GM12878 (cell line): Measurements from ENCODE around the gene TPBGL. TPM values are rescaled to one million over a fixed set of nuclear protein-coding genes. Genes with fewer than 3 reads are reported as not detected.

ENCODE experiments used
- ATAC-seq: fragments of 200-7000 bp; cut with Tn5 transposase; 3 replicates; pipeline ENCODE4 v1.9.1; 2020; ENCODE audit warnings: mild to moderate bottlenecking, moderate library complexity
- BruUV-seq: library from RNA; stranded (reverse); fragments of 400-500 nt; replicated peaks from 2 replicates; lab custom pipeline; 2021; lab: Mats Ljungman, UMichigan
- CTCF ChIA-PET: fragments of 300-600 bp; sonication (Branson Sonifier 250); formaldehyde crosslinking; extraction: SDS; loops from one replicate; lab custom pipeline; 2021; ENCODE audit warnings: inconsistent platforms; lab: Yijun Ruan, JAX
- POLR2A ChIA-PET: fragments of 350-600 bp; formaldehyde crosslinking; extraction: SDS; loops from one replicate; lab custom pipeline; 2021; ENCODE audit warnings: inconsistent platforms; lab: Charles Lee
- RAD21 ChIA-PET: fragments of 300-600 bp; sonication (Branson Sonifier 250); formaldehyde crosslinking; loops from one replicate; lab custom pipeline; 2023; ENCODE audit warnings: antibody characterized with exemption; ENCODE audit not compliant: unreplicated experiment; lab: Charles Lee
- SMC1A ChIA-PET: fragments of 300-600 bp; sonication (Branson Sonifier 250); formaldehyde crosslinking; loops from one replicate; lab custom pipeline; 2023; ENCODE audit not compliant: unreplicated experiment, uncharacterized antibody; lab: Charles Lee
- DNase-seq: peaks from one replicate; pipeline ENCODE4 v3.0.0-alpha.2; 2011; ENCODE audit warnings: low read depth, low spot score
- FAIRE-seq: peaks from 3 replicates; lab custom pipeline; 2011; peaks lifted over from hg19 to GRCh38; lab: Jason Lieb, UNC
- H2AFZ ChIP-seq: 2 replicates; pipeline ENCODE4 v1.6.0; 2011; ENCODE audit warnings: low read depth, low read length, control low read depth; ENCODE audit not compliant: control insufficient read depth
- H3K27ac ChIP-seq: 2 replicates; pipeline ENCODE4 v1.5.1; 2011; ENCODE audit warnings: control low read depth; ENCODE audit not compliant: control insufficient read depth, insufficient read depth
- H3K27me3 ChIP-seq, 2 experiments: replicated peaks in 1 of 2; 2 replicates each; pipeline versions ENCODE4 v1.6.0 to v1.6.1; 2011; ENCODE audit warnings: low read length in 1 of 2; ENCODE audit not compliant: control insufficient read depth in 2 of 2, insufficient read depth in 2 of 2
- H3K36me3 ChIP-seq, 2 experiments: 2 replicates each; pipeline ENCODE4 v1.5.1; 2011; ENCODE audit warnings: low read length in 1 of 2; ENCODE audit not compliant: control insufficient read depth in 2 of 2, insufficient read depth in 2 of 2
- H3K4me1 ChIP-seq: 2 replicates; pipeline ENCODE4 v1.6.1; 2011; ENCODE audit warnings: mild to moderate bottlenecking, low read length, moderate library complexity, mixed read lengths; ENCODE audit not compliant: control insufficient read depth, insufficient read depth
- H3K4me2 ChIP-seq: 2 replicates; pipeline ENCODE4 v1.6.0; 2011; ENCODE audit warnings: control low read depth; ENCODE audit not compliant: control insufficient read depth, insufficient read depth
- H3K4me3 ChIP-seq: fragments of 200-600 bp; sonication (generic); 2 replicates; pipeline ENCODE4 v1.5.1; 2016
- H3K79me2 ChIP-seq: 2 replicates; pipeline ENCODE4 v1.6.0; 2011; ENCODE audit warnings: low read length; ENCODE audit not compliant: control insufficient read depth, insufficient read depth
- H3K9ac ChIP-seq: 2 replicates; pipeline ENCODE4 v1.8.0; 2011; ENCODE audit warnings: low read length, control low read depth, mixed read lengths; ENCODE audit not compliant: control insufficient read depth, insufficient read depth
- H3K9me3 ChIP-seq: replicated peaks from 3 replicates; pipeline ENCODE4 v1.5.1; 2011; ENCODE audit warnings: mild to moderate bottlenecking, low read length; ENCODE audit not compliant: control insufficient read depth, insufficient read depth
- H4K20me1 ChIP-seq: 2 replicates; pipeline ENCODE4 v1.6.0; 2011; ENCODE audit not compliant: control insufficient read depth, insufficient read depth
- BMI1 ChIP-seq: fragments of 450-650 bp; IDR thresholded peaks from 2 replicates; pipeline ENCODE4 v1.6.1; 2016; ENCODE audit warnings: mild to moderate bottlenecking, moderate library complexity, borderline replicate concordance
- CBX3 ChIP-seq: fragments of 200-600 bp; sonication (generic); IDR thresholded peaks from 2 replicates; pipeline ENCODE4 v1.6.1; 2016; ENCODE audit warnings: low read depth, borderline replicate concordance
- CHD1 ChIP-seq: IDR thresholded peaks from 2 replicates; pipeline ENCODE4 v1.6.1; 2012; ENCODE audit warnings: low read depth, low read length, improper control_type of control experiment
- ESRRA ChIP-seq: IDR thresholded peaks from 2 replicates; pipeline ENCODE4 v1.6.1; 2012; ENCODE audit warnings: mild to moderate bottlenecking, low read length, improper control_type of control experiment
- IKZF1 ChIP-seq: fragments of 450-650 bp; conservative IDR thresholded peaks from 2 replicates; pipeline ENCODE4 v1.6.1; 2017; ENCODE audit warnings: antibody characterized with exemption, mild to moderate bottlenecking
- IRF3 ChIP-seq: fragments of 450-650 bp; IDR thresholded peaks from 2 replicates; pipeline ENCODE4 v1.6.1; 2014; ENCODE audit warnings: mild to moderate bottlenecking
- IRF5 ChIP-seq: fragments of 450-650 bp; IDR thresholded peaks from 2 replicates; pipeline ENCODE4 v1.6.1; 2017; ENCODE audit warnings: borderline replicate concordance
- NR2F1 ChIP-seq: fragments of 450-650 bp; conservative IDR thresholded peaks from 2 replicates; pipeline ENCODE4 v1.6.1; 2017; ENCODE audit warnings: mild to moderate bottlenecking
- NRF1 ChIP-seq: conservative IDR thresholded peaks from 2 replicates; pipeline ENCODE4 v1.6.1; 2011; ENCODE audit warnings: mild to moderate bottlenecking, low read depth, low read length, improper control_type of control experiment
- PAX5 ChIP-seq: IDR thresholded peaks from 2 replicates; pipeline ENCODE4 v1.6.1; 2011; ENCODE audit warnings: low read depth, low read length, borderline replicate concordance
- RBBP5 ChIP-seq: fragments of 200-600 bp; sonication (generic); conservative IDR thresholded peaks from 2 replicates; pipeline ENCODE4 v1.6.1; 2016
- SREBF1 ChIP-seq: IDR thresholded peaks from 2 replicates; pipeline ENCODE4 v1.6.1; 2012; ENCODE audit warnings: mild to moderate bottlenecking, low read length
- STAT3 ChIP-seq: IDR thresholded peaks from 2 replicates; pipeline ENCODE4 v1.6.1; 2011; ENCODE audit warnings: low read depth, low read length, improper control_type of control experiment
- WGBS: methylation state at CpG from one replicate; pipeline ENCODE4 v1.1.6; 2016; ENCODE audit warnings: low lambda C conversion rate; ENCODE audit not compliant: insufficient replicate concordance, insufficient coverage; ENCODE audit errors: missing lambda C conversion rate; 5-methylcytosine and 5-hydroxymethylcytosine counted together
- in situ Hi-C: fragments of 300-500 bp; cut with MboI; formaldehyde crosslinking; loops from 9 replicates; pipeline ENCODE4 v1.14.3; 2018; ENCODE audit warnings: mixed read lengths
- intact Hi-C: fragments of 100-400 bp; cut with micrococcal nuclease; formaldehyde crosslinking; loops from one replicate; pipeline ENCODE4 v1.14.2; 2022; ENCODE audit not compliant: unreplicated experiment
- polyA plus RNA-seq, 11 experiments: library from polyadenylated mRNA; depleted of rRNA in 4 of 11; unstranded in 6 of 11; stranded (reverse) in 5 of 11; fragments of >200 nt; fragmentation: Nextera tagmentation in 4 of 11; fragmentation: Illumina TruSeq in 1 of 11; extraction: Ambion mirVana in 4 of 11; extraction: Trizol in 1 of 11; gene quantifications; 1 replicate in 1 of 11; 2 replicates in 10 of 11; pipeline versions ENCODE4 v1.2.1 to v1.2.3, GENCODE V29; 2011 to 2016; ENCODE audit warnings: inconsistent platforms in 2 of 11, missing spikeins in 2 of 11, low read depth in 1 of 11
- total RNA-seq, 4 experiments: library from RNA; depleted of rRNA in 3 of 4; stranded (reverse); fragments of >200 nt in 3 of 4; fragmentation: Illumina TruSeq in 1 of 4; extraction: Trizol in 1 of 4; gene quantifications; 2 replicates each; pipeline versions ENCODE4 v1.2.1 to v1.2.3, GENCODE V29; 2013 to 2021

Gene TPBGL
- total and polyA plus RNA-seq, 10 of the 15 experiments (the other 5 are each of a cell fraction or from before 2014, with no cell fraction given), result not detected

GRCh38 chr11:75203641-75204011, 36.9 kb upstream of the TPBGL start:
- H3K79me2 ChIP-seq, result no peaks in the 10 kb centered on the region
- RAD21 ChIA-PET, result interaction anchor here (2.2 to 8.9 kb wide), 4 partner anchors 61 to 274 kb away, joined by 5 to 132 read pairs (median 47); no protein-coding TSS in a partner anchor
- intact Hi-C loops (no loop called here), in situ Hi-C loops (loop anchor here (5.0 kb wide), 2 partner anchors 56 to 181 kb away; no protein-coding TSS in a partner anchor)
- H3K9ac ChIP-seq, result no peak overlapping the region
- no peak overlapping the region for H3K4me3 ChIP-seq
- CTCF ChIA-PET, result interaction anchor here (0.8 to 10.2 kb wide), 10 partner anchors 14 to 501 kb away, joined by 3 to 232 read pairs (median 4); no protein-coding TSS in a partner anchor
- DNase-seq (no peak), FAIRE-seq (no peak)
- H3K27ac ChIP-seq, result no peak overlapping the region
- SMC1A ChIA-PET, result interaction anchor here (1.0 to 8.3 kb wide), 5 partner anchors 16 to 263 kb away, joined by 3 to 111 read pairs (median 4); no protein-coding TSS in a partner anchor
- no peaks in the 10 kb centered on the region for H3K4me1 ChIP-seq
- BruUV-seq, result no TSS peak
- POLR2A ChIA-PET, result no interaction called here
- WGBS, result 28% methylated on average over 2 of the region's 2 CpGs
- no peak overlapping the region for H3K4me2 ChIP-seq
- no peaks in the 10 kb centered on the region for H3K9me3 ChIP-seq
- no peak for TF ChIP-seq RBBP5
- TF ChIP-seq NR2F1, result no peak
- TF ChIP-seq BMI1, result no peak
- TF ChIP-seq CBX3, result no peak
- TF ChIP-seq, all 136 proteins: peak for 0
- ATAC-seq, result no peak
- Histone ChIP-seq H3K27me3 (peaks cover 0 to 4% of the 10 kb centered on the region in 2 experiments; a peak in 1 of 4 replicates), H3K36me3 (no peaks in the 10 kb centered on the region), H2AFZ (no peak overlapping the region), H4K20me1 (no peaks in the 10 kb centered on the region)

GRCh38 chr11:75204012-75204674, 36.4 kb upstream of the TPBGL start:
- H3K4me2 ChIP-seq, result no peak overlapping the region
- intact Hi-C loops, result no loop called here
- H3K4me1 ChIP-seq, result no peaks in the 10 kb centered on the region
- H2AFZ ChIP-seq, result no peak overlapping the region
- FAIRE-seq, result no peak
- BruUV-seq, result no TSS peak
- POLR2A ChIA-PET, result no interaction called here
- ATAC-seq, result no peak
- no peaks in the 10 kb centered on the region for H3K9me3 ChIP-seq
- CTCF ChIA-PET, result interaction anchor here (0.8 to 10.2 kb wide), 35 partner anchors 9 to 296 kb away, joined by 3 to 232 read pairs (median 5); no protein-coding TSS in a partner anchor
- TF ChIP-seq IRF3 (no peak), CHD1 (no peak), NRF1 (no peak), ESRRA (no peak), IRF5 (no peak), IKZF1 (no peak), STAT3 (no peak), SREBF1 (no peak), PAX5 (no peak)
- TF ChIP-seq, all 136 proteins: peak for 0
- in situ Hi-C loops, result loop anchor here (5.0 kb wide), 2 partner anchors 57 to 182 kb away; no protein-coding TSS in a partner anchor
- H3K27ac ChIP-seq, result no peak overlapping the region
- H3K9ac ChIP-seq, result no peak overlapping the region
- H3K79me2 ChIP-seq, result no peaks in the 10 kb centered on the region
- SMC1A ChIA-PET, result interaction anchor here (1.0 to 8.3 kb wide), 13 partner anchors 8 to 278 kb away, joined by 3 to 111 read pairs (median 4); no protein-coding TSS in a partner anchor
- WGBS, result 31% methylated on average over 10 of the region's 10 CpGs
- H4K20me1 ChIP-seq, result no peaks in the 10 kb centered on the region
- RAD21 ChIA-PET, result interaction anchor here (0.6 to 8.9 kb wide), 15 partner anchors 11 to 275 kb away, joined by 3 to 132 read pairs (median 5); partner anchors contain the start of gene NEU3
- DNase-seq, result no peak
- H3K4me3 ChIP-seq, result no peak overlapping the region
- no peaks in the 10 kb centered on the region for H3K36me3 ChIP-seq
- H3K27me3 ChIP-seq, result peaks cover 0 to 4% of the 10 kb centered on the region in 2 experiments; a peak in 1 of 4 replicates
